ENCODE results near the gene MAPKAPK2.

The MAPKAPK2 gene

DNA sequence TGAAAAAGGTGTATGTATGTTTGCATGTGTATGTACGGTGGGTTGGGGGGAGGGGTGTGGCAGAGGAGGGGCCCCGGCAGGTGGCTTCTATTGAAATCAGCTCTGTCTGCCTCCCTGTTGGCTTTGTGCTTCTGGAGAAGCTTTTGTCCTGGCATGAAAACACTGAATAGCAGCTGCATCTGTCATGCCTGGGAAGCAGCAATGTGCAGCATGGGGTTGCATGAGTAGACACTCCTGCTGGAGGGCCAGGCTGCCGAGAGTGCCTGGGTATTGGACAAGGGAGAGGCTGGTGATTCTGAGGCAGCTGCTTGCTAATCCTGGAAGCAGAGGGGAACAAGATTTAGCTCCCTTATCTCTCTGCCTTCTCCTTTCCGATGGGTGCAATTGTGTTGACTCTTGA, 20.5 kb downstream of the MAPKAPK2 start:
- no peak for ATAC-seq

DNA sequence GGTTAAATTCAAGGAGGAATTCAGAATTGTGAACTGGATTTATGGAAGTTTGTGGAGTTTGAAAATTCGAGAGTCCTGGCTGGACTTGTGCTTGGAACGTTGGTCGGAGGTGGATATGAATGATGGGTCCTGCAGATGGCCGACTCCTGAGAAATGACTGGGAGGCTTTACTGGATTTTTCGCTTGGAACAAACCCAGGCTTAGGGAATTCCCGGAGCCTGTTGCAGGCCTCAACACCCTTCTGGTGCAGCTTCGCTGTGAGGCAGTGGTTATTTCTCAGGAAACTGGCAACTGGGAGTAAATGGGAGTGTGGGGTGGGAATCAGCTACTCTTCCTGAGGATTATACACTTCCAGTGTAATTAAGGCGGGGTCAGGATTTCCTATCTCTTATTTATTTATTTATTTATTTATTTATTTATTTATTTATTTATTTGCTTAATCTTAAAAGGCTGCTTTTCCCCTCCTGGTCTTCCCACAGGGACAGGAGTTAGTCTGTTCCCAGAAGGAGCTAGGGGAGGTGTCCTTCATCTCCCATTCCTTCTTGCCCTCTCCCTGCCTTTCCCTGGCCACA, 21.1 kb downstream of the MAPKAPK2 start:
- no peak for ATAC-seq

DNA sequence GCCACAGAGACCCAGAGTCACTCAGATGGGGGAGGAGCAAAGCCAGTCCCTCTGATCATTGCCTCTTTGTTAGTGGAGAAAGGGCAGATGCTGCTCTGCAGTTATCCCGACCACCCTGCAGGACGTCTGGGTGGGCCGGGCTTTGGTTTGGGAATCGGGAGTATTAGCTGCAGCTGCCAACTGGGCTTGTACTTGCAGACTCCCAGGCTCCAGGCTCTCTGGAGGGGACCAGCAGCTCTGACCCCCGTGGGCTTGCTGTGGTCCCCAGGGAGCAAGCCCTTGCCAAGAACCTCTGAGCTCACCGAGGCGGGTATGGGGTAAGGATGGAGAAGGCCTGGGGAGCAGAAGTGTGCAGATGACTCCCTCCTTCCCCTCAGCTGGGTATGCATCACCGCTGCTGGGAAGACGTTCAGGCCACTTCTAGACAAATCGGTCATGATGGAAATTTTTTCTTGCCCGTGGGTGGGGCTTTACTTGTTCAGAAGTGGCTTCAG, 21.6 kb downstream of the MAPKAPK2 start:
- peak; percentile 72 to 83 for ATAC-seq

DNA sequence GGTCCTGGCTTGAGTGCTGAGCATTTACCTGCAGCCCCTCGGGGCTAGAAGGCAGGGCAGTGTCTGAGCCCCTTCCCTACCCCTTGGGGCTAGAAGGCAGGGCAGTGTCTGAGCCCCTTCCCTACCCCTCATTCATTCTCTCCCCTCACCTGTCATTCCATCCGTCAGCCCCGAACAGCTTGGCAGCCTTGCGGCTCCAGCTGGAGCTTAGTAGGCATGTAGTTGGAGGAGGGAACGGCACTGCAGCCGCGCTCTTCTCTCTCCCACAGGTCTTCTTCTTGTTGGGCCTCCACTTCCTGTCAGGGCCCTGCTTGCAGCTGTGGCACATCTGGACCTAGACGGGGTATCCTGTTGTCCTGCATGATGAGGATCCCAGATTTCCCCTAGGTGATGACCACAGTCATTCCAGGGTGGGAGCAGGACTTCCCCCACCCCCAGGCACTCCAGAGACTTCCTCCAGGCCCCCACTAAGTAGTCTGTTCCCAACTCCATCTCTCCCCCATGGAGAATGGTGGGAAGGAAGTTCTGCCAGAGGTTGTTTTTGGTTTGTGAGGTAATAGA, 22.2 kb downstream of the MAPKAPK2 start:
- ATAC-seq = no peak

DNA sequence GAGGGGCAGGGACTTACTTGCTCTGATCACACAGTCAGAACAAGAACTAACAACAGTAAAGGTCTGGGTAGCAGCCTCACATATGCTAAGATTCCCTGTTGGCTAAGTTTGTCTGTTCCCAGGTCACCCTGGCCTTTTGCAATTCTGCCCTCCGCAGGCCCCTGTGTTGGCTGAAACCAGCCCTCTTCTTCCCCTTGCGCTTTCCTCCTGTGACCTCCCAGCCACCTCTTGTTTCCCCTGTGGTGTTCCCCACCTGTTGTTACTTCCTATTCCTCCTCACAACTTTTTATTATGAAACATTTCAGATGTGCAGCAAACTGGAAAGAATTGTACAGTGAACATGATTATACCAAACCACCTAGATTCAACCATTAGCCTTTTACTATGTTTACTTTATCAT, 23.4 kb downstream of the MAPKAPK2 start:
- no peak for ATAC-seq

DNA sequence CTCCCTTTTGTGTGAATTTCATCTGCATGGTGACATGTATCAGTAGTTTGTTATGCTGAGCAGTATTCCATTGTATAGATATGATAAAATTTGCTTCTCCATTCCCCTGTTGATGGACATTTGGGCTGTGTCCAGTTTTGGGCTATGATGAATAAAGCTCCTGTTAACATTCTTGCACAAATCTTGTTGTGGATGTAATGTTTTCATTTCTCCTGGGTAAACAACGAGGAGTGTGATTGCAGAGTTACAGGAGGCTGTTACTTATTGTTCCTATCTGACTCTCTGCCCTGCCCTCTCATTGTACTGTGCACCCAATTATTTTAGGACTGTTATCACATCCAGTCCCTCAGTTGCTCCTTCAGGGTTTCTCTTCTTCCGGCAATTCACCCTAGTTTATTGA, 24.2 kb downstream of the MAPKAPK2 start:
- no peak for ATAC-seq

DNA sequence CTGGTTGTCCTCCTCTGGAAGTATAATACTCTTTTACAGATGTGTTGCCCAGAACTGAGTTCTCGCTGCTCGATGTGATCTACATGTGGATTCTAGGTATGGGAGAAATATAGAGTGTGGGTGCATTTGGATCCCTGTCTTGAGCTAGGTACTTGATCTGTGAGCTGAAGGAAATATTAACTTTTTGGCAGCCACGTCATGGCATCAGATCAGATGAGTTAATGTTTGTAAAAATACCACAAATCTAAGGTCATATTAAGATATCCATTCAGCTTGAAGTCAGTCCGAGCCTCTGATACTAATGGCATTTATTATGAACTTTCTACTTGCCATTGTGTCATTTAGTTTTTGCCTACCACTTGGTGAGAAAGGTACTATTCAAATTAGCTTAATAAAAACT, 24.6 kb downstream of the MAPKAPK2 start:
- no peak for ATAC-seq

DNA sequence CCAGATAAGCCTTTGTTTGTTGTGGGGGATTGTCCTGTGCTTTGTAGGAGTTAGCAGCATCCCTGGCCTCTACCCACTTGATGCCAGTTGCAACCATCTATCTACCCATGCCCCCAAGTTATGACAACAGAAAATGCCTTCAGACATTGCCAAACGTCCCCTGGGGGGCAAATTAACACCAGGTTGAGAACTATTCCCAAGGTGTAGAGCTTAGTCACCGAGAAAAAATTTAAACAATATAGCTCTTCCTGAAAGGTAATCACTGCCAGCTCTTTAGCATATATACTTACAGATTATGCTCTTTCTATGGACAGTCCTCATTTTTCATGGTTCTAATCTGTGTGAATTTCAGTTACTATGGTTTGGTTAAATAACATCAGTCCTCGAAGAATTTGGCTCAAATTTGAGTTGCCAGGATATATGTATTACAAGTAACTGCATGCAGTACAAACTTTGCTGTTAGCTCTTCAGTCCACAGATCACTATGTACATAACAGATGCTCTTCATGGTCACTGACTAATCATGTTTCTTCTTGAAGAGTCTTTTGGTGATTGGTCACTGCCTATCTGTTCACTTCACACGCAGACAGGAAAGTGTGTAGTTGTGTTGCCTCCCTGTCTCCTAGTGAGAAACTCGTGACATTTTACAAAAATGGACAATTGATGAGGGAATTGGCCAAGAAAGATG, 25.2 kb downstream of the MAPKAPK2 start:
- ATAC-seq = no peak

DNA sequence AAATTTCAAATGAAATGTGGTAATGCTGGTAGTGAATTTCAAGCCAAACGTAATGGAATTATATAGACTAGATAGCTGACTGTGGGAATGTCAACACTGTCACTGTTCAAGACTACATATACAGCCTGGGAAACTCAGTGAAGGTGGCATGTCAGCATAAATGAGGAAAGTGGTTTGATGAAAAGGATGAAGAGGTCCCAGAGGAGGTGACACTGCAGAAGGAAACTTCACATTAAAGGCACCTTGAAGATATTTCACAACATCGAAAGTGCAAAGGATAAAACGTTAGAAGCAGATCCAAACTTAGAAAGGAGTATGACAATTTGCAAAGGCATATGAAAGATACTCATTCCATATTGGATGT, 25.7 kb downstream of the MAPKAPK2 start:
- ATAC-seq = no peak

DNA sequence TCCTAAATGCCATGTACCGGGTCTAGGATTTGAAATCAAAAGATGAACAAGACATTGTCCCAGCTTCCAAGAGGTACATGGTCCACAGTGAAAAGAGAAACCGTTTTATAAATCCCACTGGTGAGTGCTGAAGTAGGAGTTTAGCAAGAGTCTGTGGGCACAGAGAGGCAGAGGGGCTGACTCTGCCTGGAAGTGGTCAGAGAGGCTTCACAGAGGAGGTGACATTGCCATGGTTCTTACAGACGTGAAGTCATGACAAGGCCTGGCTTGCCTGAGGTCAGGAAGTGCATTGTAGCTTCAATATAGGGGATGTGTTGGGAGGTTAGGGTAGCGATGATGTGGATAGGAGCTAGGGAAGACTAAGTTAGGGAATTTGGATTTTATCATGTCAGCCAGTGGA, 28.4 kb downstream of the MAPKAPK2 start:
- ATAC-seq = peak; percentile 33 to 44

DNA sequence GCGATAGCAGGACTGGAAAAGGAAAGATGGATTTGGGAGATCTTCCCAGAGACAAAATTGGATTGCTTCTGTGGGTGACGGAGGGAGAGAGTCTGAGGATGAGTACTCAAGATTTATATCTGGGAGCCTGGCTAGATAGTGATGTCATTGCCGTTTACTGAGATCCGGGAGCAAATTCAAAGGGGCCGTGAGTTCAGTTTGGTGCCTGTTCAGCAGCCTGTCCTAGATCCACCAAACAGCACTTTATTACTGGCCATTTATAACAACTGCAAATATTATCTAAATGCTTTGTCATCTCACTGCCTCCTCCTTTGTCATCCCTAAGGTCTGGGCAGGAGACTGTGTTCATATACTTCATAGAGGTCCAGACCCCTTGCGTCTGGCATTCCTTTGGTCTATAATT, 29.2 kb downstream of the MAPKAPK2 start:
- no peak for ATAC-seq

DNA sequence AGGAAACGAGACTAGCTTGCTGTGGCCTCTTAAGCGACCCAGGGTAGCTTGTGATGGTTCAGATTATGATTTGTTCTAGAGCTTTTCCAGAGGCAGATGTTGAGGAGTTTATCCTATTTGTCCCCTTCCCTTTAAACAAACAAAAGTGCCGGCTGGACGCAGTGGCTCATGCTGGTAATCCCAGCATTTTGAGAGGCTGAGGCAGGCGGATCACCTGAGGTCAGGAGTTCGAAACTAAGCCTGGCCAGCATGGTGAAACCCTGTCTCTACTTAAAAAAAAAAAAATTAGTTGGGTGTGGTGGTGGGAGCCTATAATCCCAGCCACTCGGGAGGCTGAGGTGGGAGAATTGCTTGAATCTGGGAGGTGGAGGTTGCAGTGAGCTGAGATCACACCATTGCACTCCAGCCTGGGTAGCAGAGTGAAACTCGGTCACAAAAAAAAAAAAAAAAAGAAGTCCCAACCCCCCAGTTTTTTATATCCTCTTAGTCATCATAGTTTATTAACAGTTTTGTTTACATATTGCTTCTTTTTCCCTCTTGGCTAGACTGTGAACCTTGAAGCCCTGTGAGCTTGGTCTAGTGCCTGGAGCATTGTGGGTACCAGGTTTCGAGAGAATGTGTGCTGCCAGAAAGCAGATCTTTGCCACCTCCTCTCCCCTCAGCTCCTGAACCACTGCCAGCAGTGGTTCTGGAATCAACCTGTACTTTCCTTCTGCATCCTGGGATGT, 29.8 kb downstream of the MAPKAPK2 start:
- ATAC-seq = peak in 1 of 2 donors; percentile 17

DNA sequence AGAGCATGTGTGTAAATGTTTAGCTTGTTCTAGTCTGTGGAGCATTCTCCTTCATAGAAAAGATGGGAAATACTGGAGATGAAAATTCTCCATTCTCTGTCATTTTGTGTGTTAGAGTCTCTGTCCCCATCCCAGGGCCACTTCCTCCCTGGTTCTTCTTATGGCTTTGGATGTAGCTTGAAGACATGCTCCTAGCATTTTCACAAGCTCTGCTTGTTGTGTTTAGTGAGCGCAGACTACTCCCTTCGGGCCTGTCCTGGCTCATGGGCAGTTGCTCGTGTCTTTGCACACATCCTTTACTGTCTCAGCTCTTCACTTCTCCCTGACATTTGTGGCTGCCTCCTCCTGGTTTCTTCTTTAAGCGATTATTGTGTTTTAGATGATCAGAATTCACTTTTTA, 30.4 kb downstream of the MAPKAPK2 start:
- no peak for ATAC-seq

DNA sequence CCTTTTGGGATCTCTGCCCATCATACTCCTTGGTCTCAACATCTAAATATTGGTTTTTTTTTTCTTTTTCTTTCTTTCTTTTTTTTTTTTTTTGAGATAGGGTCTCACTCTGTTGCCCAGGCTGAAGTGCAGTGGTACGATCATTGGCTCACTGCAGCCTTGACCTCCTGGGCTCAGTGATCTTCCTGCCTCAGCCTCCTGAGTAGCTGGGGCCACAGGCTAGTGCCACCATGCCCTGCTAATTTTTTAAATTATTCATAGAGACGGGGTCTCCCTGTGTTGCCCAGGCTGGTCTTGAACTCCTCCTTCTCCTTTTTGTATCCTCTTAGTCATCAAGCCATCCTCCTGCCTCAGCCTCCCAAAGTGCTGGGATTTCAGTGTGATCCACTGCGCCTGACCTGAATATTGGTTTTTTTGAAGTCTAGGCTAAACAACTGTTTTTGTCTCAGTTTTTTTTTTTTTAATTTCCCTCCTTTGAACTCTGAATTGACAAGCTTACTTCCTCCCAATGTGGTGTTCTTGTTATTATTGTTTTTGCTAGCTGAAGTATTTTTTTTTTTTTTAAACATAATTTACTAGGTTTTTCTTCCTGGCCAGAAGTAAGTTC, 30.9 kb downstream of the MAPKAPK2 start:
- no peak for ATAC-seq

DNA sequence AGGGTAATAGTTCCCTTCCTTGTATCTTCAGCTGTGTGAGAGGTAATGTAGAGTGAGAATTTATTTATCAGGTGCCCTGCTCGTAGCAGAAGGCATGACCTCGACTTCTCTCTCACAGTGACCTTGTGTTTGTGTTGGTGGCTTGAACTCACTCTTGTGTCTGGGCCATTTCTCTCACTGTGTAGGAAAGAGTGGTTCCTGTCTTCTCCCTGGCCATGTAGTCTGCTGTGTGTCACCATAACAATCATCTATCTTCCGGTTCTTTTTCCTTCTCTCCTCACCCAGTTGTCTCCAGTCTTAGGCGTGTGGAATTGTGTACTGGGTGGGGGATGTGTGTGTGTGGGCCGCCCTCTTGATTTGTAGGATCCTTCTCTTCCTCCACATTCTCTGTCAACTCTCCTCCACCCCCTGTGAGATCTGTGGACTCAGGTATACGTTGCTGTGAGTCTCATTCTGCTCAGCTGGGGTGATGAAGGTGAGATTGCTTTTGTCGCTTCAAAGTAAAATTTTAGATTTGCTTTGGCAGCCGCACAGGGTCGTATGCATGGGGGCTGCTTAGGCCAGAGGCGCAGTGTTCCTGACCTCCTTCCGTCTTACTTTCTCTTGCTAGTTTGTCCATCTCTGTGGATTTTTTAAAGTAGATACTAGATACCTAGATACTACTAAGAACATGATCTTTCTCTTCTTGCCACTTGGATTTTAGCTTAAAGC, 31.6 kb downstream of the MAPKAPK2 start:
- ATAC-seq = peak in 1 of 2 donors; percentile 8

DNA sequence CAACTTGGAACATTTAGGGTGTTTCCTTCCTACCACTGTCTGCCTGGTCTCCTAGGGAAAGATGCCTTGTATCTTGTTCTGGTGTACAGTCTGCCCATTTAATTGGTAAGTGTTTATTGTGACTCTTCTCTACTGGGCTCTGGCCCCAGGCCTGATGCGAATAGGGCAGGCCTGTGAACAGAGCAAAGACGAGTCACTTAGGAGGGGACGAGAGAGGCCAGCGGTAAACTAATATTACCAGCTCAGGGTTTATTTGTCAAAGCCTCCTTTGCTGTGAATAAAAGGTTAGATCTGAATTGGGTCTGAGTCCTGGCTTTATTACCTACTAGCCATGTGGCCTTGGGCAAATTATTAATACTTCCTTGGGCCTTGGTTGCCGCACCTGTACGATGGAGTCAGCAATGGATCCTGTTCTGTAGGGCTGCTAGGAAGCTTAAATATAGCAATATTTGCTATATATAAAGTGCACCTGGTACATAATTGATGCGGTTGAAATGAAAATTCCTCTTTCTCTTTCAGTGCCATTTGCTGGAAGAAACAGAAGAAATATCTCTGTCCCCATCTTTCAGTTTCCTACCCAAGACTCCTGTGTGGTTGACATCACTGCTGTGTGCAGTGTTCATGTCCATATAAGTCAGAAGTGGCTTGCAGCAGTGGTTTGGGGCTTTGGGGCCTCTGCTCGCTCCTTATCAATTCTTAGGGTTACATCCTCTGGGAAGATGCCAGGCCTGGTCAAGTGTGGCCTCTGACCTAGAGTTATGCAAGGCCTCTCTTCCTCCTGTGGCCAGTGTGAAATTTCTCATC, 32.4 kb downstream of the MAPKAPK2 start:
- peak; percentile 32 to 63 for ATAC-seq

DNA sequence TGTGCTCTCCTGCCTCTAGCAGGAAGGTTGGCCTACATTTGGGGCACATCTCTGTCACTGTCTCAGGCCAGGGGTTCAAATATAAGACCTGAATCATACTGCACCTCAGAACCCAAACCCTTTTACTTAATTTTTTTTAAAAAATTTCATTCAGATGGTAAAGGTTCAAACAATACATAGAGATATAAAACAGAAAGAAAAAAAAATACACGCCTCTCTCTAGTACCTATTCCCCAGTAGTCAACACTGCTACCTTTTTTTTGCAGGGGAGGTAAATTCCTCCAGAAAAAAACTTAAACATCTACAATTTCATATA, 32.9 kb downstream of the MAPKAPK2 start:
- no peak for ATAC-seq

DNA sequence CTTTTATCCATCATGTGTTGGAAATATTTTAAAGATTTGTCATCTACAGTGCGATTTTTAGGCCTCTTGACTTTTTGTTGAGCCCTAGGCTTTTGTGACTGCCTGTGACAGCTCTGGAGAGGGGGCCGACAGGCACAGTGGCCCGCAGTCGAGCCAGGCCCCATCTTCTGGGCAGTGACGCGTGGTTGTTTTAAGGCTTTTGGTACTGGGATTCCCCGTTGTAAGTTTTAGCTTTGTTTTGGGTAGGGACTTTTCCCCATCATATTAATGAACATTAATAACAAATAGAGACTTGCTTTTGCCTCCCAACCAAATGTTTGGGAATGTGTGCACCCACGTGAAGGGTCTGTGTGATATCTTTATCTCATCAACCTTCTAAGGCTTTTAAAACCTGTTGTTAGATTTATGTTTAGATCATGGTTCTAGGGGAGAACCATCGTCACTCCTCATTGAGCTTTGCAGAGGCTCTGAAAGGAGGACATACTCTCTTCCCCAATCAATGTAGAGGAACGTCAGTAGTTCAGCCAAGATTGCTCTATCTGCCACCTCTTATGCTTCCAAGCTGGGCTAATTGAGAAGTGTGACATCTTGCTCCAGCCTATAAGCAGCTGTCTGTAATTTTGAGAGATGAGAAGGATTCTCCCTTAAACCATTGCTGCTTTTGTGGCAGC, 34.6 kb downstream of the MAPKAPK2 start:
- no peak for ATAC-seq

DNA sequence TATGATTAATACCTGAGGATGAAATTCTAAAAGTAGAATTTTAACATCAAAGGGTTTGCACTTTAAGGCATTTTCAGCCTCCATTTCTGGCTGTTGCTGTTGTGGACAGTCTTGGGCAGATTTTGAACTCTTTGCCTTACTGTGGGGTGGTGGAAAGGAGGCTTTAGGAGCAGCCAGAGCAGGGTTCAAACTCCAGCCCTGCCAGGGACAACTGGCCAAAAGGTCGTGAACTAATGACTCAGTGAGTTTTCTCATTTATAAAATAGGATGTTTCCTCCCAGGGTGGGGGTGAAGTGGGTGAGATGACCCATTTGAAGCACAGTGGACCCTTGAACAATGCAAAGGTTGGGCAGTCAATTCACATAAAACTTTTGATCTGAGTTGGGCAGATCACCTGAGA, 36.7 kb downstream of the MAPKAPK2 start:
- ATAC-seq = no peak

DNA sequence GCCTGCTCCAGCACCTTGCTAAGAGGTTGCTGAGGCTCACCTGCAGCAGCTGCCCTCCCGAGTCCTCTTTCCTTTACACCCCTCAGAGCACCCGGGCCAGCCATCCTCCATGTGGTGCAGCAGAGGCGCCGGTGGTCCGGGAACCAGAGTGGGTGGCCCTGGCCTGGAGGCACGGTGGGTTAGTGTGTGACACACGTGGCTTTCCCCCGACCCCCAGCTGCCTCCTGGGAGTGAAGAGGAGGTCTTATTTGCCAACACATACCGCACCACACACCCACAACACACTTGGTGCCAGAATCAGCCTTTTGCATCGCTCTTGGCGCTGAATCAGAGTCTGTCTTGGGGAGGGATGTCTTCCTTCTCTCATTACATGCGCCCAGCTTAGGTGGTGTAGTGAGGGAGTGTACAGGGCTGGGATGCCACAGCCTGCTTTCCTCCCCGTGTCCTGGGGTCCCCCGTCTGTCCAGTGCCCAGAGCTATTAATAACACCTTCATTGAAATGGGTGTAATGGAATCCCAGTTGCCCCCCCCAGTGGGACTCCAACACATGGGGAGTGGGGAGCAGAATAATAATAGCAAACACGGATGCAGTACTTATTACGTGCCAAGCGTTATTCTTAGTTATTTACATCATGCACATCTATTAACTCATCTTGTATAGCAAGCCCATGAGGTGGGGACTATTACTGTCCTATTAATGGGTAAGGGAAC, 38.2 kb downstream of the MAPKAPK2 start:
- no peak for ATAC-seq

DNA sequence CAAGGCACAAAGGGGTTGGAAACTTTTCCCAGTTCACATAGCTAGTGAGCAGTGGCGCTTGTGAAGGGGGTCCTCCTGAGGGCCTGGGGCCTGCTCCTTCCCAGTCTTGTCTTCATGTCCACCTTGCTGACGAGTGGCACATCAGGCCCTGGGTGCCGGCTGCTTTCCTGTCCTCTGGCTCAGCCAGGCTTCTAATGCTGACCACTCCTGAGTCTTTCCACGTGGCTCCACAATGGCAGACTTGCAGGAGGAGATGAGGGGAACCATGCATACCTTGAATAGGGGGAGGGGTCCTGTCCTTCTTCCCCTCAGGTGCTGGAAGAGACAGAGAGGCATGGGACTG, 38.7 kb downstream of the MAPKAPK2 start:
- ATAC-seq = no peak
